Peyer's patch (tissue), 4 donors: Measurements from ENCODE around the gene TBPL2. TPM values are rescaled to one million over a fixed set of nuclear protein-coding genes. Genes with fewer than 3 reads are reported as not detected.
"Not testable (repeated sequence)": the region's sequence is repeated elsewhere in the genome, so short reads cannot be mapped to it uniquely, and the experiment has no call there.

ENCODE experiments used
- DNase-seq, 3 donors: peaks; one replicate each; pipeline ENCODE4 v3.0.0-alpha.2; 2017 to 2019
- H3K27ac ChIP-seq, 4 donors: fragments of 200-600 bp; sonication (generic); one replicate each; pipeline ENCODE4 v1.5.1; 2016 to 2019
- H3K27me3 ChIP-seq, 2 donors: fragments of 200-600 bp; sonication (generic); one replicate each; pipeline ENCODE4 v1.5.1; 2019
- H3K36me3 ChIP-seq, 3 donors: fragments of 200-600 bp; sonication (generic); one replicate each; pipeline ENCODE4 v1.5.1; 2016 to 2019
- H3K4me1 ChIP-seq, 4 donors: fragments of 200-600 bp; sonication (generic); one replicate each; pipeline ENCODE4 v1.5.1; 2016 to 2019
- H3K4me3 ChIP-seq, 4 donors: fragments of 200-600 bp; sonication (generic); 1 replicate in 3 of 4; 2 replicates in 1 of 4; pipeline ENCODE4 v1.5.1; 2016 to 2019; ENCODE audit warnings: mild to moderate bottlenecking in 1 of 4
- H3K9me3 ChIP-seq, 4 donors: fragments of 200-600 bp; sonication (generic); one replicate each; pipeline ENCODE4 v1.5.1; 2016 to 2019; ENCODE audit warnings: mild to moderate bottlenecking in 1 of 4
- POLR2A ChIP-seq, 2 donors: fragments of 450-650 bp; IDR thresholded peaks; one replicate each; pipeline ENCODE4 v1.5.1; 2017; ENCODE audit warnings: antibody characterized with exemption in 2 of 2, mild to moderate bottlenecking in 2 of 2, moderate library complexity in 2 of 2
- total RNA-seq, 4 donors: library from RNA; depleted of rRNA; stranded (reverse); fragments of >200 nt; gene quantifications; one replicate each; pipeline ENCODE4 v1.1.0, GENCODE V29; 2016
- TF ChIP-seq, protein P1 (sequence below), 6 experiments: fragments of 450-650 bp in 4 of 6; fragments of 200-600 bp in 2 of 6; sonication (generic) in 1 of 6; IDR thresholded peaks; one replicate each; pipeline ENCODE4 v1.5.1; 2017 to 2019; ENCODE audit warnings: antibody characterized with exemption in 6 of 6, mild to moderate bottlenecking in 3 of 6, moderate library complexity in 1 of 6

Gene TBPL2
- total RNA-seq, 4 donors from 2014 or later: not detected

DNA sequence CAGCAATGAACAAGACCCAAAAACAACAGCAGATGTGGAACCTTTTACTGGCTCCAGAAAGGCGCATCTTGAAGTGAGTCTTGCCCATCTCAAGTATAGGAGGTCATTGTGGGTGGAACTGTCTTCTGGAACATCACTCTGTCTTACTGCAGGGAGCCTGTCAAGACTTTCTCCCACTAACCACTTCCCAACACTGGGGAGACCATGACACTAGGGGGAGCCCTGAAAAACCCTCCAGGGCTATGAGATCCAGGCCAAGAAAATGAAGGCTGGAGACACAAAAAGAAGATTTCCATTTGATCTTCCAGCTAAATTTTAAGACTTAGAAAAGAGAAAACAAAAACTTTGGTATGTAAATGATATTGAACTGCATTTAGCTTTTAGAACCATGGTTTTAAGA is 15.3 kb downstream of the TBPL2 start:
- Histone ChIP-seq H3K36me3 (no peaks in the 10 kb centered on the region), H3K27ac (no peak overlapping the region), H3K4me1 (no peaks in the 10 kb centered on the region), H3K9me3 (no peaks in the 10 kb centered on the region), H3K4me3 (no peak overlapping the region), H3K27me3 (no peaks in the 10 kb centered on the region)
- no peak for DNase-seq
- TF ChIP-seq POLR2A (IDR thresholded peaks at IDR 0.05): no peak
- TF ChIP-seq, protein P1, sequence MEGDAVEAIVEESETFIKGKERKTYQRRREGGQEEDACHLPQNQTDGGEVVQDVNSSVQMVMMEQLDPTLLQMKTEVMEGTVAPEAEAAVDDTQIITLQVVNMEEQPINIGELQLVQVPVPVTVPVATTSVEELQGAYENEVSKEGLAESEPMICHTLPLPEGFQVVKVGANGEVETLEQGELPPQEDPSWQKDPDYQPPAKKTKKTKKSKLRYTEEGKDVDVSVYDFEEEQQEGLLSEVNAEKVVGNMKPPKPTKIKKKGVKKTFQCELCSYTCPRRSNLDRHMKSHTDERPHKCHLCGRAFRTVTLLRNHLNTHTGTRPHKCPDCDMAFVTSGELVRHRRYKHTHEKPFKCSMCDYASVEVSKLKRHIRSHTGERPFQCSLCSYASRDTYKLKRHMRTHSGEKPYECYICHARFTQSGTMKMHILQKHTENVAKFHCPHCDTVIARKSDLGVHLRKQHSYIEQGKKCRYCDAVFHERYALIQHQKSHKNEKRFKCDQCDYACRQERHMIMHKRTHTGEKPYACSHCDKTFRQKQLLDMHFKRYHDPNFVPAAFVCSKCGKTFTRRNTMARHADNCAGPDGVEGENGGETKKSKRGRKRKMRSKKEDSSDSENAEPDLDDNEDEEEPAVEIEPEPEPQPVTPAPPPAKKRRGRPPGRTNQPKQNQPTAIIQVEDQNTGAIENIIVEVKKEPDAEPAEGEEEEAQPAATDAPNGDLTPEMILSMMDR (IDR thresholded peaks at IDR 0.05): no peak

- H3K27ac ChIP-seq: no peak overlapping the region
- H3K4me1 ChIP-seq: no peaks in the 10 kb centered on the region
- DNase-seq: no peak
- H3K27me3 ChIP-seq: no peaks in the 10 kb centered on the region
- H3K36me3 ChIP-seq: no peaks in the 10 kb centered on the region
- H3K4me3 ChIP-seq: no peak overlapping the region
- TF ChIP-seq POLR2A (IDR thresholded peaks at IDR 0.05): no peak
- H3K9me3 ChIP-seq: no peaks in the 10 kb centered on the region
These were observed 16.4 kb downstream of the TBPL2 start for GRCh38 chr14:55423969-55424368.

GRCh38 chr14:55422338-55422737 is 18.1 kb downstream of the TBPL2 start:
- H3K36me3 ChIP-seq, H3K27ac ChIP-seq, H3K4me3 ChIP-seq, DNase-seq, H3K4me1 ChIP-seq, H3K27me3 ChIP-seq, H3K9me3 ChIP-seq: not testable (repeated sequence)

GRCh38 chr14:55419663-55420062 is 20.8 kb downstream of the TBPL2 start:
- Histone ChIP-seq H3K27me3 (no peaks in the 10 kb centered on the region), H3K9me3 (no peaks in the 10 kb centered on the region), H3K4me1 (peaks cover 0 to 8% (median 0%) of the 10 kb centered on the region in 4 donors), H3K4me3 (no peak overlapping the region), H3K36me3 (no peaks in the 10 kb centered on the region), H3K27ac (no peak overlapping the region)
- no peak for DNase-seq
- no peak for TF ChIP-seq POLR2A (IDR thresholded peaks at IDR 0.05)
- TF ChIP-seq, protein P1 (IDR thresholded peaks at IDR 0.05): no peak

DNA sequence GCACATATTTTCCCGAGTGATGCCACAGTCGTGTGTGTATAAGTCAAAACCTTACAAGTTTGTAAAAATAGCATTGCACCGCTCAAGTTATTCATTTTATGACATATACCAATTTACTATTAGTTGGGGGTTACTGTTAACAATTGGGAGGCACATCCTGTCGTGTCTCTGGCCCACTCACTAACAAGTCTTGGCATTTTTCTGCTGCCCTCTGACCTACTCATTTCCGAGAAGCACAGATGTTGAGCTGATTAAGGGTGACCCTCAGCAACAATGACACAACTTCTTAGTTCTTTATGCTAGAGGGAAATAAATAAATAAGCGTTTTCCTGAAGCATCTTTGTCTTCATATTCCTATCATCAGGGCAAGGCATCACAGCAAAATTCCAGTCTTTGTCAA is 22.0 kb downstream of the TBPL2 start:
- Histone ChIP-seq H3K9me3 (no peaks in the 10 kb centered on the region), H3K27me3 (no peaks in the 10 kb centered on the region), H3K36me3 (no peaks in the 10 kb centered on the region), H3K27ac (peak overlapping the region in 1 of 4 donors; percentile 4), H3K4me1 (peaks cover 0 to 8% (median 0%) of the 10 kb centered on the region in 4 donors), H3K4me3 (no peak overlapping the region)
- no peak for DNase-seq
- no peak for TF ChIP-seq POLR2A (IDR thresholded peaks at IDR 0.05)
- TF ChIP-seq, protein P1 (IDR thresholded peaks at IDR 0.05): no peak

- H3K36me3 ChIP-seq: no peaks in the 10 kb centered on the region
- TF ChIP-seq POLR2A (IDR thresholded peaks at IDR 0.05): no peak
- TF ChIP-seq, protein P1 (IDR thresholded peaks at IDR 0.05): no peak
- peaks cover 0 to 8% (median 0%) of the 10 kb centered on the region in 4 donors for H3K4me1 ChIP-seq
- peak overlapping the region in 1 of 4 donors; percentile 4 for H3K27ac ChIP-seq
- H3K4me3 ChIP-seq: no peak overlapping the region
- no peaks in the 10 kb centered on the region for H3K27me3 ChIP-seq
- H3K9me3 ChIP-seq: no peaks in the 10 kb centered on the region
- no peak for DNase-seq
These were observed 22.5 kb downstream of the TBPL2 start for GRCh38 chr14:55417955-55418354.

DNA sequence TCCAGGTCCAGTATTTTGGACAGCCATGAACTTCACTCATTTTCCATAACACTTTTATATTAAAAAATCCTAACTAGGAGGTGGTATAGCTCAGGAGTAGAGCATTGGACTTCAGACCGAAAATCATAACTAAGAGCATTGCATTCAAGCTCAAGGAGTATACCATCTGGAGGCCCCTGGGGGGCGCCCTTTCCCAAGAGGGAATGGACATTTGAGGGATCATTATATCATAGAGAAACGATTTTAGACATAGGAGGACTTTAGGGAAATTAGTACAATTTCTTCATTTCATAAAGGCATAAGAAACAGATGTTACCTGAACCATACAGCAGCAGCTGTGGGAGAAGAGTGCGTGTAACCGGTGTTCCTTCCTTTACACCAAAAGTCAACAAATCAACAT is 23.6 kb downstream of the TBPL2 start:
- no peaks in the 10 kb centered on the region for H3K36me3 ChIP-seq
- no peak overlapping the region for H3K27ac ChIP-seq
- no peak for DNase-seq
- H3K4me3 ChIP-seq: no peak overlapping the region
- no peaks in the 10 kb centered on the region for H3K27me3 ChIP-seq
- H3K9me3 ChIP-seq: no peaks in the 10 kb centered on the region
- TF ChIP-seq POLR2A (IDR thresholded peaks at IDR 0.05): no peak
- TF ChIP-seq, protein P1 (IDR thresholded peaks at IDR 0.05): peak in 3 of 6 experiments; percentile 13 to 33 (median 27)
- peaks cover 0 to 8% (median 0%) of the 10 kb centered on the region in 4 donors for H3K4me1 ChIP-seq
